HCT116 (cell line): ENCODE results near the gene FGGY. TPM values are rescaled to one million over a fixed set of nuclear protein-coding genes. Genes with fewer than 3 reads are reported as not detected.

Experiments used
- ATAC-seq: fragments of 200-7000 bp; cut with Tn5 transposase; 2 replicates; pipeline ENCODE4 v1.9.1; 2020; ENCODE audit warnings: mild to moderate bottlenecking, moderate library complexity
- BruUV-seq: library from RNA; stranded (reverse); fragments of 400-500 nt; replicated peaks from 2 replicates; lab custom pipeline; 2021; lab: Mats Ljungman, UMichigan
- CTCF ChIA-PET: fragments of 300-600 bp; sonication (Branson Sonifier 250); formaldehyde crosslinking; loops from one replicate; lab custom pipeline; 2021; ENCODE audit warnings: antibody characterized with exemption; lab: Charles Lee
- POLR2A ChIA-PET: fragments of 300-600, 350-600 bp; sonication (Branson Sonifier 250); formaldehyde crosslinking; loops from one replicate; lab custom pipeline; 2021; ENCODE audit warnings: antibody characterized with exemption; lab: Charles Lee
- RAD21 ChIA-PET, 2 experiments: fragments of 300-600 bp; sonication (Branson Sonifier 250); formaldehyde crosslinking; loops; one replicate each; lab custom pipeline; 2023; ENCODE audit warnings: low total read pairs in 2 of 2; ENCODE audit not compliant: uncharacterized antibody in 2 of 2, unreplicated experiment in 2 of 2, low non-redundant PET in 1 of 2; lab: Charles Lee
- DNase-seq: peaks from one replicate; pipeline ENCODE4 v3.0.0-alpha.2; 2010; ENCODE audit warnings: low read depth, low spot score
- H2AFZ ChIP-seq: fragments of 200-600 bp; shearing (Covaris generic), sonication (generic); 2 replicates; pipeline ENCODE4 v1.6.1; 2017; ENCODE audit warnings: low read depth, mixed run types, mixed read lengths, antibody characterized with exemption, low read length; ENCODE audit not compliant: poor library complexity, severe bottlenecking
- H3K27ac ChIP-seq: 2 replicates; pipeline ENCODE4 v1.5.1; 2012; ENCODE audit warnings: low read depth, low read length
- H3K27me3 ChIP-seq: fragments of 200-600 bp; sonication (generic); 2 replicates; pipeline ENCODE4 v1.6.1; 2016; ENCODE audit warnings: mixed run types, low read length, mixed read lengths; ENCODE audit not compliant: insufficient read depth
- H3K36me3 ChIP-seq, 2 experiments: fragments of 200-500 bp in 1 of 2; fragments of 200-600 bp in 1 of 2; sonication (Bioruptor generic) in 1 of 2; sonication (generic) in 1 of 2; 2 replicates each; pipeline versions ENCODE4 v1.5.1 to v1.6.1; 2014 to 2016; ENCODE audit warnings: low read length in 2 of 2, inconsistent platforms in 1 of 2, mixed read lengths in 1 of 2, mixed run types in 1 of 2; ENCODE audit not compliant: insufficient read depth in 2 of 2, control insufficient read depth in 1 of 2
- H3K4me1 ChIP-seq, 2 experiments: fragments of 200-600 bp in 1 of 2; sonication (generic) in 1 of 2; 2 replicates each; pipeline versions ENCODE4 v1.5.1 to v1.6.1; 2012 to 2017; ENCODE audit warnings: low read length in 2 of 2, inconsistent platforms in 1 of 2, mild to moderate bottlenecking in 1 of 2, mixed read lengths in 1 of 2, mixed run types in 1 of 2, moderate library complexity in 1 of 2; ENCODE audit not compliant: insufficient read depth in 2 of 2, control insufficient read depth in 1 of 2
- H3K4me2 ChIP-seq: fragments of 200-600 bp; sonication (generic); 2 replicates; pipeline ENCODE4 v1.6.1; 2017; ENCODE audit warnings: mixed run types, low read length, mixed read lengths
- H3K4me3 ChIP-seq, 2 experiments: fragments of 200-600 bp in 1 of 2; sonication (generic) in 1 of 2; replicated peaks in 1 of 2; 2 replicates each; pipeline ENCODE4 v1.5.1; 2011 to 2016; ENCODE audit warnings: low read length in 2 of 2, control low read depth in 1 of 2, low read depth in 1 of 2, mild to moderate bottlenecking in 1 of 2, mixed read lengths in 1 of 2, mixed run types in 1 of 2
- H3K79me2 ChIP-seq: fragments of 200-600 bp; sonication (generic); 2 replicates; pipeline ENCODE4 v1.6.1; 2017; ENCODE audit warnings: mild to moderate bottlenecking, mixed run types, low read length, moderate library complexity, mixed read lengths; ENCODE audit not compliant: insufficient read depth
- H3K9ac ChIP-seq: fragments of 200-600 bp; sonication (generic); 2 replicates; pipeline ENCODE4 v1.6.1; 2016; ENCODE audit warnings: low read length, mixed read lengths
- H3K9me2 ChIP-seq: fragments of 200-600 bp; sonication (generic), shearing (Covaris generic); 2 replicates; pipeline ENCODE4 v1.6.1; 2017; ENCODE audit warnings: mixed run types, mild to moderate bottlenecking, moderate library complexity; ENCODE audit not compliant: insufficient read depth
- H3K9me3 ChIP-seq, 2 experiments: fragments of 200-500 bp in 1 of 2; fragments of 200-600 bp in 1 of 2; sonication (Bioruptor generic) in 1 of 2; sonication (generic) in 1 of 2; 2 replicates each; pipeline ENCODE4 v1.6.1; 2014 to 2017; ENCODE audit warnings: low read length in 2 of 2, mixed read lengths in 2 of 2, inconsistent platforms in 1 of 2, low read depth in 1 of 2, mild to moderate bottlenecking in 1 of 2, mixed run types in 1 of 2, moderate library complexity in 1 of 2; ENCODE audit not compliant: control insufficient read depth in 1 of 2, insufficient read depth in 1 of 2
- H4K20me1 ChIP-seq: fragments of 200-600 bp; sonication (generic), shearing (Covaris generic); 2 replicates; pipeline ENCODE4 v1.6.1; 2017; ENCODE audit warnings: mixed run types, mild to moderate bottlenecking, moderate library complexity; ENCODE audit not compliant: insufficient read depth
- CEBPB ChIP-seq: IDR thresholded peaks from 2 replicates; pipeline ENCODE4 v1.6.1; 2012; ENCODE audit warnings: low read depth
- EZH2 ChIP-seq: fragments of 200-600 bp; sonication (generic); IDR thresholded peaks from 2 replicates; pipeline ENCODE4 v1.6.1; 2017; ENCODE audit warnings: antibody characterized with exemption, mixed run types
- FOSL1 ChIP-seq: IDR thresholded peaks from 2 replicates; pipeline ENCODE4 v1.6.1; 2012; ENCODE audit warnings: low read depth
- POLR2A ChIP-seq: IDR thresholded peaks from 2 replicates; pipeline ENCODE4 v1.7.0; 2011; ENCODE audit warnings: borderline replicate concordance; ENCODE audit not compliant: insufficient read depth, insufficient read length; ENCODE audit errors: extremely low read depth
- POLR2AphosphoS5 ChIP-seq: IDR thresholded peaks from 2 replicates; pipeline ENCODE4 v1.6.1; 2011; ENCODE audit warnings: mild to moderate bottlenecking, low read depth, low read length, moderate library complexity
- RAD21 ChIP-seq: IDR thresholded peaks from 2 replicates; pipeline ENCODE4 v1.6.1; 2012; ENCODE audit warnings: low read depth, mild to moderate bottlenecking
- SIN3A ChIP-seq: IDR thresholded peaks from 2 replicates; pipeline ENCODE4 v1.6.1; 2012; ENCODE audit warnings: low read depth
- SP1 ChIP-seq: IDR thresholded peaks from 2 replicates; pipeline ENCODE4 v1.6.1; 2012; ENCODE audit warnings: low read depth
- SRF ChIP-seq: IDR thresholded peaks from 2 replicates; pipeline ENCODE4 v1.6.1; 2012; ENCODE audit warnings: low read depth
- TCF7L2 ChIP-seq: IDR thresholded peaks from 2 replicates; pipeline ENCODE4 v1.7.0; 2011; ENCODE audit warnings: borderline replicate concordance, inconsistent platforms; ENCODE audit not compliant: insufficient read depth, insufficient read length; ENCODE audit errors: extremely low read depth
- YY1 ChIP-seq: IDR thresholded peaks from 2 replicates; pipeline ENCODE4 v1.6.1; 2011; ENCODE audit warnings: low read length, low read depth, moderate library complexity, mild to moderate bottlenecking; ENCODE audit not compliant: insufficient replicate concordance; ENCODE audit errors: extremely low read depth
- ZFX ChIP-seq: fragments of 450-650 bp; IDR thresholded peaks from 2 replicates; pipeline ENCODE4 v1.6.1; 2017
- ZNF274 ChIP-seq: fragments of 200-500 bp; sonication (Bioruptor generic); IDR thresholded peaks from 2 replicates; pipeline ENCODE4 v1.6.1; 2014; ENCODE audit warnings: mild to moderate bottlenecking, low read depth, low read length, inconsistent platforms
- intact Hi-C: fragments of 100-400 bp; cut with micrococcal nuclease; formaldehyde crosslinking; loops from 2 replicates; pipeline ENCODE4 v1.10.0; 2022
- total RNA-seq: library from RNA; stranded (reverse); gene quantifications from one replicate; pipeline ENCODE4 v1.2.1, GENCODE V29; 2021; ENCODE audit not compliant: unreplicated experiment
- TF ChIP-seq, protein P1 (sequence below): IDR thresholded peaks from 2 replicates; pipeline ENCODE4 v1.6.1; 2012; ENCODE audit warnings: low read depth
- TF ChIP-seq, protein P2 (sequence below): IDR thresholded peaks from 2 replicates; pipeline ENCODE4 v1.6.1; 2011; ENCODE audit warnings: mild to moderate bottlenecking, low read length, moderate library complexity; ENCODE audit not compliant: insufficient replicate concordance; ENCODE audit errors: extremely low read depth
- TF ChIP-seq, protein P3 (sequence below): IDR thresholded peaks from 2 replicates; pipeline ENCODE4 v1.6.1; 2012
- TF ChIP-seq, protein P4 (sequence below), 3 experiments: fragments of 200-600 bp in 1 of 3; sonication (generic) in 1 of 3; IDR thresholded peaks in 2 of 3; conservative IDR thresholded peaks in 1 of 3; 2 replicates each; pipeline ENCODE4 v1.5.1; 2012 to 2017; ENCODE audit warnings: low read depth in 2 of 3, low read length in 2 of 3, antibody characterized with exemption in 1 of 3, borderline replicate concordance in 1 of 3, control low read depth in 1 of 3, mild to moderate bottlenecking in 1 of 3, mixed read lengths in 1 of 3, mixed run types in 1 of 3, moderate library complexity in 1 of 3; ENCODE audit not compliant: insufficient read depth in 1 of 3
- TF ChIP-seq, protein P5 (sequence below): IDR thresholded peaks from 2 replicates; pipeline ENCODE4 v1.6.1; 2012

The FGGY gene
- total RNA-seq, 1 experiment from 2014 or later: 10.6 TPM

DNA sequence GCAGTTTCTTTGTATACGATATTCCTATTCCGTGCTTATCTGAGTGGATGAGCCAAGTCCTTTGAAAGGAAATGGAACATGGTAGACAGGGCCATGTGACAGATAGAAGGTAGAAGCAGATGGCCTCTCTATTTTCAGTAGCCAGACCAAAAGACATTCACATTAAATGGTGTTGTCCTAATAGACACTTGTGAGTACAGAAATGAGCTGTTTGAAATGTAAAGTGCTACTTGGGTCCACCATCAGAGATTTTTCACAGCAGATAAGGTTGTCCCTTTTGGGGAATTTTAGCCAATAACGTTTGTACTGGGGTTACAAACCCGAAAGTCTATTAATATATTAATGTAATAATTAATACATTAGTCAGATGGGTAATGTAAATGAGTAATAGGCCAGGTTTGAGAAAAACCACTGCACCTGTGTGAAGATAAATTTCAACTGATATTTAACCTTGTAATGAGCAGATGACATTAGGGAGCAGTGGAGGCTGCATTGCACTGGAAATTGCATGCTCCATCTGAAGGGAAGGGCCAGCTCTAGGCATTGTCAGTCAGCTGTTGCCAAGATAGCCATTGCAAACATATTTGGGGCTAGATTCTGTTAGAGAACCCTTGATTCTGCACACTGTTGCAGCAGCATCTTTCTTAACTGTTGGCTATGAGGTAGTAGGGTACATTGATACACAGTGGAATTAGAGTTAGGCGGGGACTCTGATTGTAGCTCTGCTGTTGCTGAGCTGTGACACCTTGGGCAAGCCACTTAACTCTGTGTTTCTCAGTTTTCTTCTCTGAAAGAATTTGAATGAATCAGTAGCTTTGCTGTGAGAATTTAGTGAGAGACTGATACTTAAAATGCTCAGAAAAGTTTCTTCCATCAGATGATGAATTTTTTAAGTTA lies 43.8 kb downstream of the FGGY start:
- ATAC-seq: no peak
- Histone ChIP-seq H3K9me2 (no peaks in the 10 kb centered on the region; the same call in 1 of the 2 replicates), H3K36me3 (no peaks in the 10 kb centered on the region), H3K79me2 (no peaks in the 10 kb centered on the region), H4K20me1 (no peaks in the 10 kb centered on the region), H3K9me3 (no peaks in the 10 kb centered on the region), H3K4me3 (no peak overlapping the region), H3K4me1 (no peaks in the 10 kb centered on the region), H3K27me3 (no peaks in the 10 kb centered on the region), H3K4me2 (no peak overlapping the region), H3K9ac (no peak overlapping the region), H3K27ac (no peak overlapping the region), H2AFZ (no peak overlapping the region)
- ChIA-PET POLR2A (no interaction called here), CTCF (no interaction called here), RAD21 (no interaction called here)
- intact Hi-C loops: no loop called here
- TF ChIP-seq FOSL1: no peak
- TF ChIP-seq CEBPB: no peak
- TF ChIP-seq, protein P1, sequence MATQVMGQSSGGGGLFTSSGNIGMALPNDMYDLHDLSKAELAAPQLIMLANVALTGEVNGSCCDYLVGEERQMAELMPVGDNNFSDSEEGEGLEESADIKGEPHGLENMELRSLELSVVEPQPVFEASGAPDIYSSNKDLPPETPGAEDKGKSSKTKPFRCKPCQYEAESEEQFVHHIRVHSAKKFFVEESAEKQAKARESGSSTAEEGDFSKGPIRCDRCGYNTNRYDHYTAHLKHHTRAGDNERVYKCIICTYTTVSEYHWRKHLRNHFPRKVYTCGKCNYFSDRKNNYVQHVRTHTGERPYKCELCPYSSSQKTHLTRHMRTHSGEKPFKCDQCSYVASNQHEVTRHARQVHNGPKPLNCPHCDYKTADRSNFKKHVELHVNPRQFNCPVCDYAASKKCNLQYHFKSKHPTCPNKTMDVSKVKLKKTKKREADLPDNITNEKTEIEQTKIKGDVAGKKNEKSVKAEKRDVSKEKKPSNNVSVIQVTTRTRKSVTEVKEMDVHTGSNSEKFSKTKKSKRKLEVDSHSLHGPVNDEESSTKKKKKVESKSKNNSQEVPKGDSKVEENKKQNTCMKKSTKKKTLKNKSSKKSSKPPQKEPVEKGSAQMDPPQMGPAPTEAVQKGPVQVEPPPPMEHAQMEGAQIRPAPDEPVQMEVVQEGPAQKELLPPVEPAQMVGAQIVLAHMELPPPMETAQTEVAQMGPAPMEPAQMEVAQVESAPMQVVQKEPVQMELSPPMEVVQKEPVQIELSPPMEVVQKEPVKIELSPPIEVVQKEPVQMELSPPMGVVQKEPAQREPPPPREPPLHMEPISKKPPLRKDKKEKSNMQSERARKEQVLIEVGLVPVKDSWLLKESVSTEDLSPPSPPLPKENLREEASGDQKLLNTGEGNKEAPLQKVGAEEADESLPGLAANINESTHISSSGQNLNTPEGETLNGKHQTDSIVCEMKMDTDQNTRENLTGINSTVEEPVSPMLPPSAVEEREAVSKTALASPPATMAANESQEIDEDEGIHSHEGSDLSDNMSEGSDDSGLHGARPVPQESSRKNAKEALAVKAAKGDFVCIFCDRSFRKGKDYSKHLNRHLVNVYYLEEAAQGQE: no peak
- TF ChIP-seq POLR2A: no peak
- TF ChIP-seq YY1: no peak
- no peak for TF ChIP-seq SIN3A
- TF ChIP-seq, protein P2, sequence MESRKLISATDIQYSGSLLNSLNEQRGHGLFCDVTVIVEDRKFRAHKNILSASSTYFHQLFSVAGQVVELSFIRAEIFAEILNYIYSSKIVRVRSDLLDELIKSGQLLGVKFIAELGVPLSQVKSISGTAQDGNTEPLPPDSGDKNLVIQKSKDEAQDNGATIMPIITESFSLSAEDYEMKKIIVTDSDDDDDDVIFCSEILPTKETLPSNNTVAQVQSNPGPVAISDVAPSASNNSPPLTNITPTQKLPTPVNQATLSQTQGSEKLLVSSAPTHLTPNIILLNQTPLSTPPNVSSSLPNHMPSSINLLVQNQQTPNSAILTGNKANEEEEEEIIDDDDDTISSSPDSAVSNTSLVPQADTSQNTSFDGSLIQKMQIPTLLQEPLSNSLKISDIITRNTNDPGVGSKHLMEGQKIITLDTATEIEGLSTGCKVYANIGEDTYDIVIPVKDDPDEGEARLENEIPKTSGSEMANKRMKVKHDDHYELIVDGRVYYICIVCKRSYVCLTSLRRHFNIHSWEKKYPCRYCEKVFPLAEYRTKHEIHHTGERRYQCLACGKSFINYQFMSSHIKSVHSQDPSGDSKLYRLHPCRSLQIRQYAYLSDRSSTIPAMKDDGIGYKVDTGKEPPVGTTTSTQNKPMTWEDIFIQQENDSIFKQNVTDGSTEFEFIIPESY: no peak
- no peak for TF ChIP-seq ZNF274
- TF ChIP-seq, protein P3, sequence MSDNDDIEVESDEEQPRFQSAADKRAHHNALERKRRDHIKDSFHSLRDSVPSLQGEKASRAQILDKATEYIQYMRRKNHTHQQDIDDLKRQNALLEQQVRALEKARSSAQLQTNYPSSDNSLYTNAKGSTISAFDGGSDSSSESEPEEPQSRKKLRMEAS: no peak
- no peak for TF ChIP-seq EZH2
- TF ChIP-seq, protein P4, sequence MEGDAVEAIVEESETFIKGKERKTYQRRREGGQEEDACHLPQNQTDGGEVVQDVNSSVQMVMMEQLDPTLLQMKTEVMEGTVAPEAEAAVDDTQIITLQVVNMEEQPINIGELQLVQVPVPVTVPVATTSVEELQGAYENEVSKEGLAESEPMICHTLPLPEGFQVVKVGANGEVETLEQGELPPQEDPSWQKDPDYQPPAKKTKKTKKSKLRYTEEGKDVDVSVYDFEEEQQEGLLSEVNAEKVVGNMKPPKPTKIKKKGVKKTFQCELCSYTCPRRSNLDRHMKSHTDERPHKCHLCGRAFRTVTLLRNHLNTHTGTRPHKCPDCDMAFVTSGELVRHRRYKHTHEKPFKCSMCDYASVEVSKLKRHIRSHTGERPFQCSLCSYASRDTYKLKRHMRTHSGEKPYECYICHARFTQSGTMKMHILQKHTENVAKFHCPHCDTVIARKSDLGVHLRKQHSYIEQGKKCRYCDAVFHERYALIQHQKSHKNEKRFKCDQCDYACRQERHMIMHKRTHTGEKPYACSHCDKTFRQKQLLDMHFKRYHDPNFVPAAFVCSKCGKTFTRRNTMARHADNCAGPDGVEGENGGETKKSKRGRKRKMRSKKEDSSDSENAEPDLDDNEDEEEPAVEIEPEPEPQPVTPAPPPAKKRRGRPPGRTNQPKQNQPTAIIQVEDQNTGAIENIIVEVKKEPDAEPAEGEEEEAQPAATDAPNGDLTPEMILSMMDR (IDR thresholded peaks at IDR 0.05 in 2 of 3, conservative IDR thresholded peaks at IDR 0.05 in 1 of 3; ENCODE audit: borderline replicate concordance in 1 of 3, insufficient read depth in 1 of 3, low read depth in 2 of 3, low read length in 2 of 3): no peak
- no peak for TF ChIP-seq SP1
- TF ChIP-seq ZFX: no peak
- TF ChIP-seq SRF: no peak
- no peak for TF ChIP-seq POLR2AphosphoS5
- TF ChIP-seq TCF7L2: no peak
- TF ChIP-seq, protein P5, sequence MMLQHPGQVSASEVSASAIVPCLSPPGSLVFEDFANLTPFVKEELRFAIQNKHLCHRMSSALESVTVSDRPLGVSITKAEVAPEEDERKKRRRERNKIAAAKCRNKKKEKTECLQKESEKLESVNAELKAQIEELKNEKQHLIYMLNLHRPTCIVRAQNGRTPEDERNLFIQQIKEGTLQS: no peak
- no peak for TF ChIP-seq RAD21
- BruUV-seq: no TSS peak
- no peak for DNase-seq
